ENCODE results near the gene MTFP1.
A peak's percentile ranks its signal among the peaks of the same experiment; 100 is the strongest.

MTFP1 gene

GRCh38 chr22:30416837-30417236 lies 8.7 kb upstream of the MTFP1 start:
- Histone ChIP-seq H3K27ac (ENCODE audit: low read depth, low read length) (no peak overlapping the region), H3F3A (ENCODE audit: insufficient read depth) (no peaks in the 10 kb centered on the region; the same call in 1 of the 2 replicates), H2AFZ (ENCODE audit: low read depth, low read length, severe bottlenecking) (no peak overlapping the region), H3K9me2 (replicated peaks; ENCODE audit: insufficient read depth, low read length) (no peaks in the 10 kb centered on the region), H3K4me3 (ENCODE audit: insufficient read depth, low read length, poor library complexity, severe bottlenecking) (no peak overlapping the region), H3K9me3 (ENCODE audit: insufficient read depth, low read length) (no peaks in the 10 kb centered on the region), H4K20me1 (ENCODE audit: low read depth, low read length) (no peaks in the 10 kb centered on the region), H3K79me2 (ENCODE audit: insufficient read depth, low read length) (no peaks in the 10 kb centered on the region), H3K27me3 (ENCODE audit: low read length) (no peaks in the 10 kb centered on the region), H3K36me3 (ENCODE audit: low read length) (no peaks in the 10 kb centered on the region; the same call in 1 of the 2 replicates), H3K9ac (ENCODE audit: low read length) (no peak overlapping the region), H3K4me2 (ENCODE audit: low read depth, low read length, poor library complexity, severe bottlenecking) (no peak overlapping the region)
- TF ChIP-seq EZH2phosphoT487 (conservative IDR thresholded peaks at IDR 0.05; ENCODE audit: low read length) (no peak), CTCF (IDR thresholded peaks at IDR 0.05; ENCODE audit: insufficient read depth, low read length, poor library complexity, severe bottlenecking) (no peak)

- Histone ChIP-seq H3K9me2 (replicated peaks; ENCODE audit: insufficient read depth, low read length) (no peaks in the 10 kb centered on the region), H3K79me2 (ENCODE audit: insufficient read depth, low read length) (0 out of 2 replicates have a peak, but pooled peaks cover 5% of the 10 kb centered on the region), H3K36me3 (ENCODE audit: low read length) (no peaks in the 10 kb centered on the region; the same call in 1 of the 2 replicates), H3K4me2 (ENCODE audit: low read depth, low read length, poor library complexity, severe bottlenecking) (no peak overlapping the region), H2AFZ (ENCODE audit: low read depth, low read length, severe bottlenecking) (no peak overlapping the region), H3K4me3 (ENCODE audit: insufficient read depth, low read length, poor library complexity, severe bottlenecking) (no peak overlapping the region), H4K20me1 (ENCODE audit: low read depth, low read length) (no peaks in the 10 kb centered on the region), H3K27ac (ENCODE audit: low read depth, low read length) (no peak overlapping the region), H3K27me3 (ENCODE audit: low read length) (no peaks in the 10 kb centered on the region), H3F3A (ENCODE audit: insufficient read depth) (peaks cover 11% of the 10 kb centered on the region), H3K9ac (ENCODE audit: low read length) (no peak overlapping the region), H3K9me3 (ENCODE audit: insufficient read depth, low read length) (no peaks in the 10 kb centered on the region)
- TF ChIP-seq EZH2phosphoT487 (conservative IDR thresholded peaks at IDR 0.05; ENCODE audit: low read length), result no peak
- no peak for TF ChIP-seq CTCF (IDR thresholded peaks at IDR 0.05; ENCODE audit: insufficient read depth, low read length, poor library complexity, severe bottlenecking)
These were observed 5.0 kb upstream of the MTFP1 start for GRCh38 chr22:30420347-30421125.

- H3K36me3 ChIP-seq (ENCODE audit: low read length), result no peaks in the 10 kb centered on the region; the same call in 1 of the 2 replicates
- no peak overlapping the region for H3K27ac ChIP-seq (ENCODE audit: low read depth, low read length)
- no peaks in the 10 kb centered on the region for H3K9me3 ChIP-seq (ENCODE audit: insufficient read depth, low read length)
- 0 out of 2 replicates have a peak overlapping the region, but pooled peaks have one; percentile 96 for H3K9ac ChIP-seq (ENCODE audit: low read length)
- peaks cover 5% of the 10 kb centered on the region; the same call in 1 of the 2 replicates for H3K79me2 ChIP-seq (ENCODE audit: insufficient read depth, low read length)
- H3K4me3 ChIP-seq (ENCODE audit: insufficient read depth, low read length, poor library complexity, severe bottlenecking), result no peak overlapping the region
- H2AFZ ChIP-seq (ENCODE audit: low read depth, low read length, severe bottlenecking), result no peak overlapping the region
- TF ChIP-seq EZH2phosphoT487 (conservative IDR thresholded peaks at IDR 0.05; ENCODE audit: low read length) (no peak), CTCF (IDR thresholded peaks at IDR 0.05; ENCODE audit: insufficient read depth, low read length, poor library complexity, severe bottlenecking) (no peak)
- peaks cover 11% of the 10 kb centered on the region for H3F3A ChIP-seq (ENCODE audit: insufficient read depth)
- no peaks in the 10 kb centered on the region for H3K27me3 ChIP-seq (ENCODE audit: low read length)
- H4K20me1 ChIP-seq (ENCODE audit: low read depth, low read length), result no peaks in the 10 kb centered on the region
- H3K4me2 ChIP-seq (ENCODE audit: low read depth, low read length, poor library complexity, severe bottlenecking), result peak overlapping the region; percentile 89
- no peaks in the 10 kb centered on the region for H3K9me2 ChIP-seq (replicated peaks; ENCODE audit: insufficient read depth, low read length)
These were observed 3.7 kb upstream of the MTFP1 start for GRCh38 chr22:30421695-30422480.
